ENCODE results near the gene PWWP2A.
"Not testable (repeated sequence)": the region's sequence is repeated elsewhere in the genome, so short reads cannot be mapped to it uniquely, and the experiment has no call there.

The PWWP2A gene

GRCh38 chr5:160071916-160072315 is 47.3 kb downstream of the PWWP2A start:
- no peak for DNase-seq (ENCODE audit: low spot score)

GRCh38 chr5:160071516-160071915 is 47.7 kb downstream of the PWWP2A start:
- DNase-seq (ENCODE audit: low spot score) = no peak

- DNase-seq (ENCODE audit: low spot score) = not testable (repeated sequence)
These were observed 50.1 kb downstream of the PWWP2A start for GRCh38 chr5:160069120-160069519.

DNA sequence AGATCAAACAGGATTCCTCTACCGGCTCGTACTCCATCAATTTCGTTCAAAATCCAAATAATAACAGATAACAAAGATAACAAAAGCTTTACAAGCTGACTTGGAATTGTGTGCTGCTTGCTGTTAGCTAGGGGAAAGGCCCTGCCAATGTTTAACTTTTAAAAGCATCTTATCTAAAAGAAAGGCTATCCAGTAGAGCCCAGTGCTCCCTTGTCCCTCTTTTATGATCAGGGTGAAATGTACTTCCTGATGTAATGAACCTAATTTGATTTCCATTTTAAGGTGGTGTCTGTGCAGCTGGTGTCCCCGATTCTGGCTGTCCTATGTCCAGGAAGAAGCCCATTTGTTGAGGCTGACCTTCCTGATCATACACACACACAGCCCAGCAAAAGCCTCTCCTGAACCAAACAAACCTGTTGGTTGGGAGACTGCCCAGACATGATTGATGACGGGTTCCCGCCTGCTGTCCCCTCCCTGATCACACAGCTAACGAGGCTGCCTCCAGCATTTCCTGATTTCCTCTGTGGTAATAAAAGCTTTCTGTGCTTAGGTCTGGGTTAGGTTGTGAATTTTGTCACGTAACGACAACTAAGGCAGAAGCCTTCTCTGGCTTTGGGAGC is 54.1 kb downstream of the PWWP2A start:
- DNase-seq (ENCODE audit: low spot score) = no peak

- no peak for DNase-seq (ENCODE audit: low spot score)
These were observed 54.8 kb downstream of the PWWP2A start for GRCh38 chr5:160064417-160064810.

DNA sequence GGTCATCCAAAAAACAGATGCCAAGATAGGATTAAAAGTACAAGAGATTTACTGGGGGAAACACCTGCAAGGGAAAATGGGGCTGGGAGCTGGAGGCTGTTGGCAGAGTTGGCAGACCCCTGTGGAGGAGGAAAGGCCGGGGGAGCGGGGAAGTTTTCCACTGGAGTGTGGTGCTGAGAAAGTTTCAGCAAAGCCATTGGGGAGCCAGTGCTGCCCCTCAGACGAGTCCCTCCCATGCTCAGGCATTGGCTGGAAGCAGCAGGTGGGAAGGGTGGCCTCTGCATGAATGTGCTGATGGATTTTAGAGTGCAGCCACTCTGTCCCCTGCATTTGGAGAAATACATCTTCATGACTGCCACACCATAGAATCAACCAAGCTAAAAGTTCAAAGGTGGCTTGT is 57.5 kb downstream of the PWWP2A start:
- DNase-seq (ENCODE audit: low spot score) = no peak

- no peak for DNase-seq (ENCODE audit: low spot score)
These were observed 59.2 kb downstream of the PWWP2A start for GRCh38 chr5:160060001-160060400.

GRCh38 chr5:160057256-160057655 is 62.0 kb downstream of the PWWP2A start:
- no peak for DNase-seq (ENCODE audit: low spot score)

GRCh38 chr5:160054831-160055230 is 64.4 kb downstream of the PWWP2A start:
- DNase-seq (ENCODE audit: low spot score) = no peak

- DNase-seq (ENCODE audit: low spot score) = no peak
These were observed 65.2 kb downstream of the PWWP2A start for GRCh38 chr5:160054047-160054446.

- no peak for DNase-seq (ENCODE audit: low spot score)
These were observed 70.2 kb downstream of the PWWP2A start for GRCh38 chr5:160049099-160049498.

DNA sequence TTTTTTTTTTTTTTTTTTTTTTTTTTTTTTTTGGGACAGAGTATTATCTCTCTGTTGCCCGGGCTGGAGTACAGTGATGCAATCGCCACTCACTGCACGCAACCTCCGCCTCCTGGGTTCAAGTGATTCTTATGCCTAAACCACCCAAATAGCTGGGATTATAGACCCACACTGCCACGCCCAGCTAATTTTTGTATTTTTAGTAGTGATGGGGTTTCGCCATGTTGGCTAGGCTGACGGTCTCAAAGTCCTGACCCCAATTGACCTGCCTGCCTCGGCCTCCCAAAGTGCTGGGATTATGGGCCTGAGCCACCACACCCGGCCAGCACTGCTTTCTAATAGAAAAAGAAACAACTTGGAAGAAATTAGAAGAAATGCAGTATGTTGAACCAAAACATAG is 71.1 kb downstream of the PWWP2A start:
- no peak for DNase-seq (ENCODE audit: low spot score)

DNA sequence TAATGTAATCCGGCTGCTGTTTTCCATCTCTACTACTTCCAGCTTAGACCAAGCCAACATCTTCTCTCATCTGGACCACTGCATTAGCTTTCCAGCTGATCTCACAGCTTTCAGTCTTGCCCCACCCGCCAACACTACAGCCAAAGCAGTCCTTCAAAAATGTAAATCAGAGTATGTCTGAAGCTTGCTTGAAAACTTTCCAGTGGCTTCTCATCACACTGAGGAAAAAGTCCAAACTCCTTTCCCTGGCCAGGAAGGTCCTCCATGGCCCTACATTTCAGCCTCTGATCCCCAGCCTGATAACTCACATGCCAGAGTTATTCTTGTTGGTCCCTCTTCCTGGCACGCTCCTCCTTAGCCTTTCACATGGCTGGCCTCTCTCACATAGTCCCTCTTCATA is 71.8 kb downstream of the PWWP2A start:
- no peak for DNase-seq (ENCODE audit: low spot score)

GRCh38 chr5:160044967-160045366 is 74.3 kb downstream of the PWWP2A start:
- no peak for DNase-seq (ENCODE audit: low spot score)

DNA sequence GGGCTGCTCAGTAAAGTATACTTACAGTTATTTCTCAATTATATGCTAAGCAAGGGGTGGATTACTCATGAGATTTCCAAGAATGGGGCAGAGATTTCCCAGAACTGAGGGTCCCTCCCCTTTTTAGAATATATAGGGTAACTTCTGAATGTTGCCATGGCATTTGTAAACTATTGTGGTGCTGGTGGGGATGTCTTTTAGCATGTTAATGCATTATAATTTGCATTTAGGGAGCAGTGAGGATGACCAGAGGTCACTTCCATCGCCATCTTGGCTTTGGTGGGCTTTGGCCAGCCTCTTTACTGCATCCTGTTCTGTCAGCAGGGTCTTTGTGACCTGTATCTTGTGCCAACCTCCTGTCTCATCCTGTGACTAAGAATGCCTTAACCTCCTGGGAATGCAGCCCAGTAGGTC is 74.9 kb downstream of the PWWP2A start:
- no peak for DNase-seq (ENCODE audit: low spot score)

GRCh38 chr5:160042671-160043070 is 76.6 kb downstream of the PWWP2A start:
- DNase-seq (ENCODE audit: low spot score) = no peak

Data from NAMALWA (cell line).